ENCODE measurements around the gene WNK1. TPM values are rescaled to one million over a fixed set of nuclear protein-coding genes. Genes with fewer than 3 reads are reported as not detected.

Gene WNK1
- polyA plus RNA-seq, 3 donors = 8.7 to 57.2 (median 20.9) TPM

GRCh38 chr12:830111-830867, 77.9 kb downstream of the WNK1 start:
- no peaks in the 10 kb centered on the region for H3K27me3 Mint-ChIP-seq (ENCODE audit: low read depth in 3 of 3)
- DNase-seq = no peak

More at GRCh38 chr12:830111-830867, 77.9 kb downstream of the WNK1 start:
- TF ChIP-seq CTCF (IDR thresholded peaks at IDR 0.05) = no peak
- Histone ChIP-seq H3K36me3 (replicated peaks in 1 of 2; ENCODE audit: control insufficient read depth in 1 of 2, insufficient read depth in 2 of 2, low read length in 2 of 2) (peaks cover 55 to 83% of the 10 kb centered on the region in 2 donors), H3K9me3 (replicated peaks in 1 of 2; ENCODE audit: control insufficient read depth in 1 of 2, insufficient read depth in 1 of 2, low read length in 2 of 2) (no peaks in the 10 kb centered on the region), H3K4me3 (replicated peaks in 1 of 3; ENCODE audit: low read depth in 2 of 3, low read length in 3 of 3) (no peak overlapping the region), H3K4me1 (ENCODE audit: control insufficient read depth in 1 of 2, insufficient read depth in 2 of 2, low read length in 2 of 2) (no peaks in the 10 kb centered on the region), H2AFZ (ENCODE audit: insufficient read depth, low read depth, low read length, poor library complexity, severe bottlenecking) (no peak overlapping the region), H3K79me2 (ENCODE audit: insufficient read depth, low read length) (peaks cover 46% of the 10 kb centered on the region), H3K27ac (ENCODE audit: low read depth in 1 of 2, low read length in 2 of 2) (peak overlapping the region in 1 of 2 donors; percentile 26), H4K20me1 (ENCODE audit: insufficient read depth, low read length) (peaks cover 86% of the 10 kb centered on the region), H3K4me2 (replicated peaks; ENCODE audit: extremely low read depth, low read length, poor library complexity, severe bottlenecking) (no peak overlapping the region), H3K9ac (ENCODE audit: insufficient read depth, low read length, poor library complexity, severe bottlenecking) (no peak overlapping the region), H3K27me3 (ENCODE audit: control insufficient read depth in 2 of 2, insufficient read depth in 2 of 2, low read length in 2 of 2) (no peaks in the 10 kb centered on the region)
- no peak overlapping the region for H3K4me3 Mint-ChIP-seq
- no peaks in the 10 kb centered on the region for H3K9me3 Mint-ChIP-seq
- peaks cover 8% of the 10 kb centered on the region for H3K4me1 Mint-ChIP-seq
- H3K36me3 Mint-ChIP-seq = peaks cover 58 to 64% of the 10 kb centered on the region in 2 donors
- H3K27ac Mint-ChIP-seq = peak overlapping the region in 2 of 7 donors; percentile 11
- intact Hi-C loops (cut with micrococcal nuclease) = loop anchor here in 1 of 2 donors (10.0 kb wide), 1 partner anchor 745 kb away; no protein-coding TSS in a partner anchor
- 100% methylated on average over 4 of the region's 4 CpGs for WGBS (ENCODE audit: insufficient coverage)
